GM19452 (cell line): ENCODE measurements around the gene APOL4.
"Not testable (repeated sequence)": the region's sequence is repeated elsewhere in the genome, so short reads cannot be mapped to it uniquely, and the experiment has no call there.

Experiments
- ATAC-seq: cut with Tn5 transposase; IDR thresholded peaks from one replicate; pipeline ENCODE4 v1.9.1; 2021; ENCODE audit not compliant: unreplicated experiment

Gene APOL4

DNA sequence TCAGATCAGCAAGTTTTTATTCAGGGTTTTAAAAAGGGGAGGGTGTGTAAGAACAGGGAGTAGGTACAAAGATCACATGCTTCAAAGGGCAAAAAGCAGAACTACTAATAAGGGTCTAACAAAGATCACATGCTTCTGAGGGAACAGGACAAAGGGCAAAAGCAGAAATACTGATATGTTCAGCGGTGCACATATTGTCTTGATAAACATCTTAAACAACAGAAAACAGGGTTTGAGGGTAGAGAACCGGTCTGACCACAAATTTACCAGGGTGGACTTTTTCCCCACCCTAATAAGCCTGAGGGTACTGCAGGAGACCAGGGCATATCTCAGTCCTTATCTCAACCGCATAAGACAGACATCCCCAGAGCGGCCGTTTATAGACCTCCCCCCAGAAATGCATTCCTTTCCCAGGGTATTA lies 7.9 kb upstream of the APOL4 start:
- not testable (repeated sequence) for ATAC-seq

DNA sequence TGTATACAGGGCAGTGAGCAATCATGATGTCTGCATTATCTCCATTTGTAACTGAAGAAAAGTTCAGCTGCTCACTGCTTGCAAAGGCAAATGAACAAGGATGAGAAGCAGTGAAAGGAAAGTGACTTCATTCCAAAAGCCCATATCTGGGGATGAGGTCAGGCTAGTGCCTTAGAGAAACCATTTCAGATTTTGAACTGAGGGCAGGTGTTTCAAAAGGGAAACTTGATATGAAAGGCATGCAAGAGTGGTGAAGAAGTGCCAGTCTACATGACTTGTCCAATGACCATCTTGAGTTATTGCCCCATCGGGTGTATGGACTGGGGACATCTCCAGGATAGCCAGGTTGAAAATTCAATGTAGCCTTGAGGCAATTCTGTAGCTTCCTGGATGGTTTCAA lies 7.3 kb upstream of the APOL4 start:
- ATAC-seq, result no peak

GRCh38 chr22:36208162-36208765 lies 6.7 kb upstream of the APOL4 start:
- ATAC-seq, result no peak

DNA sequence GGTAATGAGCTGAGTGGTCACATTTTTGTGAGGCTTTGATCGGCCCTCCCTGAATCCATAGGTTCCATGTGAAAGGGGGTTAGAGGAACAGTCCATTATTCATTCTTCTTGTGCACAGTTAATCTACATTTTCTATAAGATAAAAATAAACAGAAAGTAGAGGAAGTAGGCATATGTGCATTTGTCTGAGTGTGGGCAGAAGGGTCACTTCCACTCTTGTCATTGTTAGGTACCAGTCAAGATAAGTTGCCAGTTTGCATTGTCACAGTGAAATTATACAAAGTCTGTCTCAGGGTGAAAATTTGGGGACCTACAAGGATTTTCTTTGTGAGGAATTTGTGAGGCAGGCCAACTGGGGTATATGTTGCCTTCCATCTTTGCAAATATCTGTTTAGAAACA lies 4.6 kb upstream of the APOL4 start:
- ATAC-seq, result no peak

- ATAC-seq, result not testable (repeated sequence)
Observed at GRCh38 chr22:36205573-36205972, 4.0 kb upstream of the APOL4 start.

DNA sequence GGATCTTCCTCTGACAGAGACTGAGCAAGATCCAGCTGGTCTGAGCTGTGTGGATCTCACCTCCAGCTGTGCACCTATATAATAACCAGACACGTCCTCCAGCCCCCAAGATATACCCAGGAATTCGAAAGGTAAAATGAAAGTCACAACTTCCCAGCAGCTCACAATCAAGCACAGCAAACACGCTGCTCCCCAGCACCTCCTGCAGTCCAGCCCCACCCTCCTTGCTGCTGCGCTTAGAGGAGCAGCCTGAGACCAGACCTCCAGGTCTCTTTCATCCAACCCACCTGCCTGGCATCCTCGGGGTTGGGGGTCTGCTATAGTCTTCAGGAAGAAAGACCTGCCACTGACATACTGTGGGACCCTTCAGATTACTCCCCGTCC lies 3.0 kb upstream of the APOL4 start:
- no peak for ATAC-seq

GRCh38 chr22:36204001-36204631 lies 2.5 kb upstream of the APOL4 start:
- no peak for ATAC-seq

DNA sequence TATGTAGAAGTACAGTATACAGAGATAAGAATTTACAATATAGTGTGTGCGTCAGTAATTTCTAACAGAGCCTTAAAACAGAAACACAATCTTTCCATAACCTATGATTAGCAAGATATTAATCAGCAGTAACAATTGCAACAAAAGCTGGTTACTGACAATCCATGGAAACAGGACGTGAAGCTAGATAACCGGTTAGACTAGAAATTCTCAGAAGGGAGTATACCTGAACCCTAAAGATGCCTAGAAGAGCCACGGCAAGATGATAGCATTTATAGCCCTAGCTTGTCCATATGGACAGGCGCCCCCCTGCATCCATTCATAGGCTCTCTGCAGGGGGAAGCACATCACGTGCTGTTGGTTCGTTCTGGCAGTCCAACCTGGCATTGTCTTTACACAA lies 1.8 kb upstream of the APOL4 start:
- ATAC-seq, result not testable (repeated sequence)

GRCh38 chr22:36202906-36203305 lies 1.3 kb upstream of the APOL4 start:
- ATAC-seq, result not testable (repeated sequence)

GRCh38 chr22:36201025-36201424 lies 584 bp downstream of the APOL4 start:
- ATAC-seq, result not testable (repeated sequence)

DNA sequence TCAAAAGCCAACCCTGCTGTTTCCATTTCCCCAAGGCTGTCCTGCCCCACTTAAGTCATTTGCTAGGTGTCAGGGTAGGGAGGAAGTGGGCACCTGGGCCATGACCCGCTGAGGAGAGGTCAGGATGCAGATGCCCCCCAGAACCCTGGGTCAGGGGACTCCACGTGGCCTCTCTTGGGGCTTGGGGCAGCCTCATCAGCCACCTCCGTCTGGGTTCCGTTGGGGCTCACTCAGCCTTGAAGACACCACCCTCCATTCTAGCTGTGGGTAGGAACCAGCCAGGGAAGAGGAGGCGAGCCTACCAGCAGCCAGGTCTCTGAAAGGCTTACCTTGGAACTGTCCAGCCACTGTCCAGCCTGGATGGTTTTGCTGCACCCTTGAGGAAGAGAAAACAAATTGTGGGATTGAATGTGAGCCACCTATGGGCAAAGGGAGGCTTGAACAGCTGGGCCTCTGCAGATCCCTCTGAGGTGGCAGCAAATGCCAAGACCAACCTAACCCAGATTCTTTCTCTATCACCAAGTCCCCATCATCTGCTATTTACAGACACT lies 2.5 kb downstream of the APOL4 start:
- ATAC-seq, result no peak

- no peak for ATAC-seq
Observed at GRCh38 chr22:36198536-36198935, 3.1 kb downstream of the APOL4 start.

DNA sequence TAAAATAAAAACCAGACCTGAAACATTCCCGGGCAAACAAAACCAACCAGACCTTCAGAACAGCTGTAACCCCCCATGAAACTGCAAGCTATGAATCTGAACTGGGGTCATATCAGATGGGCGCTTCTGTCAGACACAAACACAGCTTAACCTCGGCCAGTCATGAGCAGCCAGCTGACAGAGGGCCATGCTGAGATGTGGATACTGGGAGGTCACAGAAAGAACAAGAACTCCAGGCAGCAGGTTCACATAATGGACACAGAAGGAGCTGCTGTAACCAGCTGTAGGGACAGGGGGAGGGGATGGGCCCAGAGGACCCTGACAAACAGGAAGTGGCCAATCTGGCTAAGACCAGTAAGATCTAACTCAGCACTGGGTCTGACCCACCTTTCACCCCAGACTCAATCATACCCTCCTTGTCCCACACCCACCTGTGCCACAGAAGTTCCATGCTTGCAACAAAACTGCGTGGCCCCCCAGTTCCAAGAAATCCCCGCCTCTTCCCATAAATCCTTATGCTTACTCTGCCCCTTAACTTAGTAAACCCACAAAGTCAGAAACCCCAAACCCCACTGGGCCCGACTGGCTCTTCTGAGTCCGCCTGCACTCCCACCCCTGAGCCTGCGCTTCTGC lies 4.0 kb downstream of the APOL4 start:
- ATAC-seq, result no peak

DNA sequence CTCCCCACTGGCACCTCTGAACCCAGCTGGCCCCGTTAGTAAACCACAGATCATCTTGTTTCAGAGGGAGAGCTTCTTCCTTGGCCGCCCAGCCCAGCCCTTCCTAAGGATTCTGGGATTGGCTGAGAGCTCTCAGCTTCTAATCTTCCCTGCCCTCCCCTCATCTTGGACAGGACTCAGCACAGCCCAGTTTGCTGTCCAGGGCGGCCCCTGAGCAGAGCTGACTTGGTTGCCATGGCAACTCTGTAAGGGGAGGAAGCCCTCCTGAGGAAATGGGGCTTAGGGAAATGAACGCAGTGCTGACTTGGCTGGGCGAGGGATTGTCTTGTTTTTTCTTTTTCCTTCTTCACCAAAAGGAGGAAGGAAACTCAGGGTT lies 4.6 kb downstream of the APOL4 start:
- no peak for ATAC-seq

- no peak for ATAC-seq
Observed at GRCh38 chr22:36196254-36197064, 5.2 kb downstream of the APOL4 start.

- no peak for ATAC-seq
Observed at GRCh38 chr22:36194971-36195370, 6.6 kb downstream of the APOL4 start.

DNA sequence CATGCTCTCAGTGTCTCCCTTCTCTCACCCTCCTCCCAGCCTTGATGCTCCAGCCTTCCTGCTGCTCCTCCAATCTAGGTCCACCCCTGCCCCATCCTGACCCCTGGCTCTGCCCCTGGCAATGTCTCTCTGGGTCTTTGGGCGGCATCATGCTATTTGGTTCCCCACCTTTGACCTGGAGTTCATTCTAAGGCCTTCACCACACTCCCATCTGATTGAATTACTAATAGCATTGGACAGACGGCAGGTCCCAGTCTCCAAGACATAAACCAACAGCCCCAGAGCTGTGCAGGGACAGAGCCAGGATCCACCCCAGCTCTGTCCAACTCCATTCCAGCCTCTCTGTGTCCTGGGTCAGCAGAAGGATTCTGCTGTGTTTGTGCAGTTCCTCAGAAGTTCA lies 7.2 kb downstream of the APOL4 start:
- ATAC-seq, result no peak

- no peak for ATAC-seq
Observed at GRCh38 chr22:36193577-36193976, 8.0 kb downstream of the APOL4 start.

DNA sequence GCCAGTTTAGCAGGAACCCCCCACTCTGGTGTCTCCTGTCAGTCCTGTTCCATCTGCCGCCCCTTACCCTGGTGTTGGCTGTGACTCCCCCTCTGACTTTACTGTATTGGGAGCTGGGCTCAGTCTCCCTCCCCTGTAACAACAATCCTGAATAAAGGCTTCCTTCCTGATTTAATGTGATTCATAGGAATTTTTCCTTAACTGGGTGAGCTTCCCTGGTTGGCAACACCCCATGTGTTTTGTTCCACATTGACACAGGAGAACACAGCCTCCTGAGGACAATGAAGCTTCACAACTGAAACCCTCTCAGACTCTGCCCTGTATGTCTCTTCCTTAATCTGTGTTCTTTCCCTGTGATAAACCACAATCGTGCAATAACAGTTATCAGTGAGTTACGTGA lies 8.4 kb downstream of the APOL4 start:
- no peak for ATAC-seq

GRCh38 chr22:36192542-36192941 lies 9.1 kb downstream of the APOL4 start:
- ATAC-seq, result no peak

DNA sequence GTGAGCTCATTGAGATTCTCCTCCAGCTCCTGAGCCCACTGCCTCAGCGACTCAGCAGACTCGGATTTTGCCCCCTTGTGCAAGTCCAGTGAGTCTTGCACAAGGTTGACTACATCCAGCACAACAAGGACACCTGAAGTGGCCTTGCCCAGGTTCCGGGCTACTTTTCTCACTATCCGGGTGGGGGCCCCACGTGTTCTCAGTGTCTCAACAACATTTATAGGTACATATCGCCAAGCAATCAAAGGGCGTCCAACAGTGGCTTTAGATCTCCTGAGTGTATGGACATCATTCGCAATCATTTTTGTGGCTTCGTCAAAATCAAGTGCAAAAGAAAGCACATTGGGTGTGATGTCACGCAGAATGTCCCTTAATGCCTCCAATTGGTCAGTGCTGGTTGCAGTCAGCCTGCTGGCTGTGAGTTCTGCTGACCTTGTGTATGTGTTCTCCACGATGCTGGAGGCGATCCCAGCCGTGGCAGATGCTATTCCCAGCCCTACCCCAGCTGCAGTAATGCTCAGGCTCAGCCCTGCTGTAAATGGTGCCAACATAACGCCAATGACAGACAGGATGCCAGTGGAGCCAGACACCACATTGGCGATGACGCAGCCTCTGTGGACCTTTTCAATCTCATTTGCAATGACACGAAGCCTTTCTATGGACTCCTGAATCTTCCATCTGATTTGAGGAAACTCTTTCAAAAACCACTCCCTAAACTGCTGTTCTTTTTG lies 10.3 kb downstream of the APOL4 start:
- no peak for ATAC-seq
